GM12875 (cell line): ENCODE data around the gene HLA-DQB2.
"Not testable (repeated sequence)": the region's sequence is repeated elsewhere in the genome, so short reads cannot be mapped to it uniquely, and the experiment has no call there.

ENCODE experiments used
- H3K4me3 ChIP-seq: one replicate; pipeline ENCODE4 v1.5.1; 2011; ENCODE audit warnings: low read depth, low read length, control low read depth
- TF ChIP-seq, protein P1 (sequence below): IDR thresholded peaks from 2 replicates; pipeline ENCODE4 v1.5.1; 2011; ENCODE audit warnings: low read depth, mild to moderate bottlenecking, control low read depth, inconsistent platforms, low read length, moderate library complexity, borderline replicate concordance; ENCODE audit not compliant: insufficient read depth

The HLA-DQB2 gene

DNA sequence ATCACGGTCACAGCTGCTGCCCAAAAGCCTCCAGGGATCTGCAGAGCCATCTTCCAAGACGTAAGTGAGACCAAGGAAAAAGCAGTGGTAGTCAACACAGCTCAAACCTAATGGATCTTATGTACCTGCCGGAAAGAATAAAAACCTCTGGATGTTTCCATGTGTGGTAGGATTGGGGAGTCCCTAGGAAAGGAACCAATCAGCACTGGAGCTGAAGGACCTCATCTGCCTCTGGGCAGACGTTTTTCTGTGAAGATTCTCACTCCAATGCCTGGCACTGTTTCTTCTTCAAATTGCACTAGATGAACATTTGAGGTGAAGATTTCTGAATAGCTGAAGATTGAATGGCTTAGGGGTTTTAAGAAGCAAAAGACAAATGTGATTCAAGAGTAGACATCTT lies at the start of gene HLA-DQB2:
Gene HLA-DQB2, minus strand, starts transcription at position 112 of the 400 bp plus-strand sequence. Its CDS starts 62 bp downstream, at position 50.
- H3K4me3 ChIP-seq, result no peak within 1 kb of the TSS
- TF ChIP-seq, protein P1, sequence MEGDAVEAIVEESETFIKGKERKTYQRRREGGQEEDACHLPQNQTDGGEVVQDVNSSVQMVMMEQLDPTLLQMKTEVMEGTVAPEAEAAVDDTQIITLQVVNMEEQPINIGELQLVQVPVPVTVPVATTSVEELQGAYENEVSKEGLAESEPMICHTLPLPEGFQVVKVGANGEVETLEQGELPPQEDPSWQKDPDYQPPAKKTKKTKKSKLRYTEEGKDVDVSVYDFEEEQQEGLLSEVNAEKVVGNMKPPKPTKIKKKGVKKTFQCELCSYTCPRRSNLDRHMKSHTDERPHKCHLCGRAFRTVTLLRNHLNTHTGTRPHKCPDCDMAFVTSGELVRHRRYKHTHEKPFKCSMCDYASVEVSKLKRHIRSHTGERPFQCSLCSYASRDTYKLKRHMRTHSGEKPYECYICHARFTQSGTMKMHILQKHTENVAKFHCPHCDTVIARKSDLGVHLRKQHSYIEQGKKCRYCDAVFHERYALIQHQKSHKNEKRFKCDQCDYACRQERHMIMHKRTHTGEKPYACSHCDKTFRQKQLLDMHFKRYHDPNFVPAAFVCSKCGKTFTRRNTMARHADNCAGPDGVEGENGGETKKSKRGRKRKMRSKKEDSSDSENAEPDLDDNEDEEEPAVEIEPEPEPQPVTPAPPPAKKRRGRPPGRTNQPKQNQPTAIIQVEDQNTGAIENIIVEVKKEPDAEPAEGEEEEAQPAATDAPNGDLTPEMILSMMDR, result no peak

DNA sequence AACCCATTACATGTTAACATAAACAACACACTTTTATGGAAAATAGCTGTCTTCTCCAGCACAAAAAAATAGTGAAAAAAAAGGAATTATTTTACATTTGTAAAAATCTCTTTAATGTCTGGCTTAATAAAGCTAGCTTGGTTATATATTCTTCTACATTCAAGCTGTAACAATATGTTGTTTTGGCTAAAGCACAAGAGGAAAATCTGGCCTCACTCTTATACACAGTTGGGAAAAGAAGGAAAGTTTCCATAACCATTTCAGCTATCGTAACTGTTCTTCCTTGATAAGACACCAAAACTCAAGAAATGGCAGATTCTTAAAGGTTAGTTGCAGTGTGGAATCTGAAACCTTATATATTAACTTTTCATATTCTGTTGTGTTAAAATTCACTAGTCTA lies 45.8 kb upstream of the HLA-DQB2 start:
- TF ChIP-seq, protein P1, result no peak

DNA sequence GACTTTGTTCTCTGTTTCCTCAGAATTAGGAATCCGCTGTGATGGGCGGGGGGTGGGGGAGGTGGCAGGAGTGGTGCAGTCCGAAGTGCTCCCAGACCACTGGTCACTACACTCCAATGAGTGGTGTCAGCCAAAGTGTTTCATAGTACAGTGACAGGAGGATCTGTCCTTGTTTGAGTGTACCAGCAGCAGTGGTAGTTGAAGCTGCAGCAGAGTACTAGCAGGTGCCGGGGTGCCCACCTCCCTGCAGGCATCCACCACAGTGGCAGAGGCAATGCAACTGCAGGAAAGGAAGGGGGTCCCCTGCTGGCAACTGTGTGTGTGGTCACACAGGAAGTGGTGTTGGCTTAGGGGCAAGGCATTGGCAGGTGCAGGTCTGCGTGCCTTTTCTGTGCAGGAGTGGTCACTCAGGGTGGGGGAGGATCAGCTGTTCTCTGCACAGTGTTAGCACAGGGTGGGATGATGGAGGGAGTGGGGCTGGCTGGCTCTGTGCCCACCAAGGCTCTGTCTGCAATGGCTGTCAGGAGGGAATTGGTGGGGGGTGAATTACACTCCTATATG lies 43.8 kb upstream of the HLA-DQB2 start:
- no peak overlapping the region for H3K4me3 ChIP-seq
- TF ChIP-seq, protein P1, result no peak

More for the DNA sequence above, 45.8 kb upstream of the HLA-DQB2 start:
- no peak overlapping the region for H3K4me3 ChIP-seq

DNA sequence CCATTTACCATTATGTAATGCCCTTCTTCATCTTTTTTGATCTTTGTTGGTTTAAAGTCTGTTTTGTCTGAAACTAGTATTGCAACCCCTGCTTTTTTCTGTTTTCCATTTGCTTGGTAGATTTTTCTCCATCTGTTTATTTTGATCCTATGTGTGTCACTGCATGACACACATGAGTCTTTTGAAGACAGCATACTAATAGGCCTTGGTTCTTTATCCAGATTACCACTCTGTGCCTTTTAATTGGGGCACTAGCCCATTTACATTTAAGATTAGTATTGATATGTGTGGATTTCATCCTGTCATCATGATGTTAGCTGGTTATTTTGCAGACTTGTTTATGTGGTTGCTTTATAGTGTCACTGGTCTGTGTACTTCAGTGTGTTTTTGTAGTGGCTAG lies 42.1 kb upstream of the HLA-DQB2 start:
- not testable (repeated sequence) for H3K4me3 ChIP-seq

DNA sequence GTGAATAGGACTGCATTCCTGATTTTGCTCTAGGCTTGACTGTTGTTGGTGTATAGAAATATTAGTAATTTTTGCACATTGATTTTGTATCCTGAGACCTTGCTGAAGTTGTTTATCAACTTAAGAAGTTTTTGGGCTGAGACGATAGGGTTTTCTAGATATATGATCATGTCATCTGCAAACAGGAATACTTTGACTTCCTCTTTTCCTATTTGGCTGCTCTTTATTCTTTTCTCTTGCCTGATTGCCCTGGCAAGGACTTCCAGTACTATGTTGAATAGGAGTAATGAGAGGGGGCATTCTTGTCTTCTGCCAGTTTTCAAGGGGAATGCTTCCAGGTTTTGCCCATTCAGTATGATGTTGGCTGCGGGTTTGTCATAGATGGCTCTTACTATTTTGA lies 40.1 kb upstream of the HLA-DQB2 start:
- no peak overlapping the region for H3K4me3 ChIP-seq
- TF ChIP-seq, protein P1, result no peak

DNA sequence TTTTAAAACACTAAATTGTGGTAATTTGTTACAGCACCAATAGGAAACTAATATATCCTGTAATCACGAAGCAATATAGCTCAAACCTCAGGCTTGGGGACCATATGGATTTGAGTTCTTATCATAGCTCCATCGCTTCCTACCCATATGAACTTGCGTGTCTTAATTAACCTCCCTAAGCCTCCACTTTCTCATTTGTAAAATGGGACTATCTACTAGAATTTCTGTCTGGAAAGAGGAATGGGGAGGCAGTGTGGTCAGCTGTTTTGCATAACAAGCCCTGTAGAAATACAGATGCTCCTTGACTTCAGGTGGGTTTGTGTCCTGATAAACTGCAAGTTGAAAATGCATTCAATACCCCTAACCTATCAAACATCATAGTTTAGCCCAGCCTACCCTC lies 36.4 kb upstream of the HLA-DQB2 start:
- TF ChIP-seq, protein P1, result no peak
- H3K4me3 ChIP-seq, result no peak overlapping the region

DNA sequence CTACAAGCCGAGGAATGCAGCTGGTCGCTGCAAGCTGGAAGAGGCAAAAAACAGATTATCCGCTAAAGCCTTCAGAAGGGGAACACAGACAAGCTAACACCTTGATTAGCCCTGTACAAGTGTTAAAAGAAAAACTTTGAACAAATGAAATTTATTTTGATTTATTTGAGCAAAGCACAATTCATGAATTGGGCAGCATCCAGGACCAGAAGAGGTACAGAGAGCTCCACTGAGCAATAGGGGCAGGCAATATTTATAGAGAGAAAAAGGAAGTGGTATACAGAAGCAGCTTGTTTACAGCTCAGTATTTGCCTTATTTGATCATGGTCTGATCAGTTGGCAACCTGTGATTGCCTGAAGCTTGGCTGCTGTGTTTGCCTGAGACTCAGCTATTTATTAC lies 35.8 kb upstream of the HLA-DQB2 start:
- TF ChIP-seq, protein P1, result no peak
- H3K4me3 ChIP-seq, result no peak overlapping the region
